T-helper 2 cell treated with Interferon-gamma antibody and Interleukin-4, amounts not matched to agents 5 μg/mL and 100 μg/mL, for 36 hours (primary cell): ENCODE measurements around the gene GPR3.
A peak's percentile ranks its signal among the peaks of the same experiment; 100 is the strongest.

Experiments
- DNase-seq: peaks from one replicate; pipeline ENCODE4 v3.0.0; 2021; ENCODE audit warnings: low spot score
- H3K27ac Mint-ChIP-seq: one replicate; pipeline ENCODE4 v1.8.0; 2021; ENCODE audit warnings: mild to moderate bottlenecking, mixed read lengths
- H3K27me3 Mint-ChIP-seq: one replicate; pipeline ENCODE4 v1.8.0; 2021; ENCODE audit warnings: low read depth, mixed read lengths
- H3K36me3 Mint-ChIP-seq: one replicate; pipeline ENCODE4 v1.8.0; 2021; ENCODE audit warnings: low read depth, mixed read lengths
- H3K4me1 Mint-ChIP-seq: one replicate; pipeline ENCODE4 v1.8.0; 2021; ENCODE audit warnings: low read depth, mixed read lengths
- H3K4me3 Mint-ChIP-seq: one replicate; pipeline ENCODE4 v1.8.0; 2022; ENCODE audit warnings: mild to moderate bottlenecking, moderate library complexity, mixed read lengths
- H3K9me3 Mint-ChIP-seq: one replicate; pipeline ENCODE4 v1.8.0; 2021; ENCODE audit warnings: mixed read lengths

Gene GPR3

GRCh38 chr1:27392096-27392777, at the start of gene GPR3:
GPR3 (plus strand) TSS chr1:27392622; CDS start chr1:27393799, 1,177 bp downstream.
- H3K4me1 Mint-ChIP-seq, result peaks cover 15% of the 10 kb centered on the region
- peaks cover 4% of the 10 kb centered on the region for H3K27me3 Mint-ChIP-seq
- peak within 1 kb of the TSS; percentile 79 for H3K4me3 Mint-ChIP-seq
- peak within 1 kb of the TSS; percentile 80 for H3K27ac Mint-ChIP-seq
- no peaks in the 10 kb centered on the region for H3K36me3 Mint-ChIP-seq
- no peaks in the 10 kb centered on the region for H3K9me3 Mint-ChIP-seq
- peak; percentile 93 for DNase-seq

- H3K27ac Mint-ChIP-seq, result peak overlapping the region; percentile 86
- peak; percentile 67 for DNase-seq
- H3K4me3 Mint-ChIP-seq, result peak overlapping the region; percentile 85
- peaks cover 29% of the 10 kb centered on the region for H3K36me3 Mint-ChIP-seq
- H3K4me1 Mint-ChIP-seq, result peaks cover 40% of the 10 kb centered on the region
- H3K27me3 Mint-ChIP-seq, result no peaks in the 10 kb centered on the region
- H3K9me3 Mint-ChIP-seq, result no peaks in the 10 kb centered on the region
These were observed 49.4 kb upstream of the GPR3 start for GRCh38 chr1:27342778-27343638.

- no peak for DNase-seq
- Mint-ChIP-seq H3K27ac (peak overlapping the region; percentile 86), H3K36me3 (peaks cover 29% of the 10 kb centered on the region), H3K27me3 (no peaks in the 10 kb centered on the region), H3K9me3 (no peaks in the 10 kb centered on the region), H3K4me1 (peaks cover 40% of the 10 kb centered on the region), H3K4me3 (peak overlapping the region; percentile 85)
These were observed 48.8 kb upstream of the GPR3 start for GRCh38 chr1:27343639-27344025.

GRCh38 chr1:27345272-27345671, 47.1 kb upstream of the GPR3 start:
- H3K4me1 Mint-ChIP-seq, result peaks cover 32% of the 10 kb centered on the region
- no peaks in the 10 kb centered on the region for H3K9me3 Mint-ChIP-seq
- H3K27me3 Mint-ChIP-seq, result no peaks in the 10 kb centered on the region
- peak overlapping the region; percentile 71 for H3K4me3 Mint-ChIP-seq
- no peak for DNase-seq
- peaks cover 28% of the 10 kb centered on the region for H3K36me3 Mint-ChIP-seq
- H3K27ac Mint-ChIP-seq, result no peak overlapping the region

GRCh38 chr1:27346357-27346756, 46.1 kb upstream of the GPR3 start:
- H3K27ac Mint-ChIP-seq, result peak overlapping the region; percentile 52
- H3K4me3 Mint-ChIP-seq, result peak overlapping the region; percentile 59
- H3K36me3 Mint-ChIP-seq, result peaks cover 31% of the 10 kb centered on the region
- no peak for DNase-seq
- H3K27me3 Mint-ChIP-seq, result no peaks in the 10 kb centered on the region
- H3K9me3 Mint-ChIP-seq, result no peaks in the 10 kb centered on the region
- peaks cover 26% of the 10 kb centered on the region for H3K4me1 Mint-ChIP-seq

GRCh38 chr1:27346991-27347624, 45.3 kb upstream of the GPR3 start:
- Mint-ChIP-seq H3K4me3 (no peak overlapping the region), H3K27ac (no peak overlapping the region), H3K27me3 (no peaks in the 10 kb centered on the region), H3K36me3 (peaks cover 33% of the 10 kb centered on the region), H3K4me1 (peaks cover 23% of the 10 kb centered on the region), H3K9me3 (no peaks in the 10 kb centered on the region)
- DNase-seq, result no peak

GRCh38 chr1:27348861-27349783, 43.3 kb upstream of the GPR3 start:
- H3K36me3 Mint-ChIP-seq, result peaks cover 25% of the 10 kb centered on the region
- no peak overlapping the region for H3K27ac Mint-ChIP-seq
- H3K4me3 Mint-ChIP-seq, result peak overlapping the region; percentile 46
- no peaks in the 10 kb centered on the region for H3K9me3 Mint-ChIP-seq
- DNase-seq, result peak; percentile 21
- peaks cover 12% of the 10 kb centered on the region for H3K4me1 Mint-ChIP-seq
- H3K27me3 Mint-ChIP-seq, result no peaks in the 10 kb centered on the region

GRCh38 chr1:27349784-27350662, 42.4 kb upstream of the GPR3 start:
- no peak for DNase-seq
- H3K27ac Mint-ChIP-seq, result no peak overlapping the region
- H3K36me3 Mint-ChIP-seq, result peaks cover 21% of the 10 kb centered on the region
- peaks cover 9% of the 10 kb centered on the region for H3K4me1 Mint-ChIP-seq
- no peak overlapping the region for H3K4me3 Mint-ChIP-seq
- H3K9me3 Mint-ChIP-seq, result no peaks in the 10 kb centered on the region
- no peaks in the 10 kb centered on the region for H3K27me3 Mint-ChIP-seq

GRCh38 chr1:27350663-27351540, 41.5 kb upstream of the GPR3 start:
- no peak overlapping the region for H3K27ac Mint-ChIP-seq
- no peak overlapping the region for H3K4me3 Mint-ChIP-seq
- no peaks in the 10 kb centered on the region for H3K9me3 Mint-ChIP-seq
- H3K4me1 Mint-ChIP-seq, result peaks cover 11% of the 10 kb centered on the region
- DNase-seq, result no peak
- peaks cover 19% of the 10 kb centered on the region for H3K36me3 Mint-ChIP-seq
- H3K27me3 Mint-ChIP-seq, result no peaks in the 10 kb centered on the region

- DNase-seq, result no peak
- Mint-ChIP-seq H3K4me1 (peaks cover 6% of the 10 kb centered on the region), H3K27me3 (no peaks in the 10 kb centered on the region), H3K4me3 (no peak overlapping the region), H3K27ac (no peak overlapping the region), H3K36me3 (peaks cover 14% of the 10 kb centered on the region), H3K9me3 (no peaks in the 10 kb centered on the region)
These were observed 40.8 kb upstream of the GPR3 start for GRCh38 chr1:27351541-27352107.

GRCh38 chr1:27353166-27353565, 39.3 kb upstream of the GPR3 start:
- no peak overlapping the region for H3K4me3 Mint-ChIP-seq
- H3K27me3 Mint-ChIP-seq, result no peaks in the 10 kb centered on the region
- DNase-seq, result no peak
- no peaks in the 10 kb centered on the region for H3K9me3 Mint-ChIP-seq
- H3K27ac Mint-ChIP-seq, result no peak overlapping the region
- H3K4me1 Mint-ChIP-seq, result peaks cover 7% of the 10 kb centered on the region
- H3K36me3 Mint-ChIP-seq, result peaks cover 5% of the 10 kb centered on the region

- Mint-ChIP-seq H3K27ac (no peak overlapping the region), H3K27me3 (no peaks in the 10 kb centered on the region), H3K9me3 (no peaks in the 10 kb centered on the region), H3K36me3 (peaks cover 5% of the 10 kb centered on the region), H3K4me1 (peaks cover 7% of the 10 kb centered on the region), H3K4me3 (no peak overlapping the region)
- DNase-seq, result no peak
These were observed 38.8 kb upstream of the GPR3 start for GRCh38 chr1:27353629-27354028.
